Measurements from ENCODE around the gene ETNK2. TPM values are rescaled to one million over a fixed set of nuclear protein-coding genes. Genes with fewer than 3 reads are reported as not detected.

The ETNK2 gene
- total RNA-seq, 2 experiments from 2014 or later, result 1.9 TPM; not detected in 1

GRCh38 chr1:204186597-204186996 lies 34.8 kb upstream of the ETNK2 start:
- H3K79me2 ChIP-seq (ENCODE audit: insufficient read depth, low read depth, low read length), result no peaks in the 10 kb centered on the region
- no peaks in the 10 kb centered on the region for H3K9me3 ChIP-seq (ENCODE audit: low read length)
- TF ChIP-seq CTCF (conservative IDR thresholded peaks at IDR 0.05; ENCODE audit: low read length), result no peak
- TF ChIP-seq EZH2phosphoT487 (IDR thresholded peaks at IDR 0.05; ENCODE audit: borderline replicate concordance, low read depth, low read length), result no peak
- H3K4me2 ChIP-seq (ENCODE audit: low read length), result no peak overlapping the region
- no TSS peak for BruUV-seq (replicated peaks)
- no peak overlapping the region for H3K4me3 ChIP-seq (ENCODE audit: low read depth, low read length, poor library complexity, severe bottlenecking)
- no peak overlapping the region for H2AFZ ChIP-seq (ENCODE audit: low read length)
- POLR2A ChIA-PET, result no interaction called here
- CTCF ChIA-PET (ENCODE audit: unreplicated experiment), result no interaction called here
- no peak overlapping the region for H3K27ac ChIP-seq (ENCODE audit: low read depth, low read length, poor library complexity, severe bottlenecking)
- intact Hi-C loops (cut with micrococcal nuclease; ENCODE audit: unreplicated experiment), result no loop called here
- H3K36me3 ChIP-seq (ENCODE audit: insufficient read depth, low read length), result no peaks in the 10 kb centered on the region
- H3K9me2 ChIP-seq (ENCODE audit: insufficient read depth, low read length), result no peaks in the 10 kb centered on the region
- H4K20me1 ChIP-seq (ENCODE audit: insufficient read depth, low read length), result no peaks in the 10 kb centered on the region
- DNase-seq (ENCODE audit: low spot score), result no peak
- no peaks in the 10 kb centered on the region for H3K4me1 ChIP-seq (ENCODE audit: insufficient read depth, low read length, poor library complexity, severe bottlenecking)

- H3K4me2 ChIP-seq (ENCODE audit: low read length), result no peak overlapping the region
These were observed 29.3 kb upstream of the ETNK2 start for GRCh38 chr1:204181116-204181515.

More at GRCh38 chr1:204181116-204181515, 29.3 kb upstream of the ETNK2 start:
- Histone ChIP-seq H3K79me2 (ENCODE audit: insufficient read depth, low read depth, low read length) (no peaks in the 10 kb centered on the region), H2AFZ (ENCODE audit: low read length) (no peak overlapping the region), H4K20me1 (ENCODE audit: insufficient read depth, low read length) (no peaks in the 10 kb centered on the region), H3K4me1 (ENCODE audit: insufficient read depth, low read length, poor library complexity, severe bottlenecking) (no peaks in the 10 kb centered on the region), H3K9me3 (ENCODE audit: low read length) (no peaks in the 10 kb centered on the region), H3K4me3 (ENCODE audit: low read depth, low read length, poor library complexity, severe bottlenecking) (no peak overlapping the region), H3K36me3 (ENCODE audit: insufficient read depth, low read length) (no peaks in the 10 kb centered on the region), H3K9me2 (ENCODE audit: insufficient read depth, low read length) (no peaks in the 10 kb centered on the region), H3K27ac (ENCODE audit: low read depth, low read length, poor library complexity, severe bottlenecking) (no peak overlapping the region)
- no TSS peak for BruUV-seq (replicated peaks)
- intact Hi-C loops (cut with micrococcal nuclease; ENCODE audit: unreplicated experiment), result no loop called here
- ChIA-PET CTCF (ENCODE audit: unreplicated experiment) (no interaction called here), POLR2A (no interaction called here)
- no peak for DNase-seq (ENCODE audit: low spot score)
- TF ChIP-seq EZH2phosphoT487 (IDR thresholded peaks at IDR 0.05; ENCODE audit: borderline replicate concordance, low read depth, low read length), result no peak
- TF ChIP-seq CTCF (conservative IDR thresholded peaks at IDR 0.05; ENCODE audit: low read length), result no peak

Measured in OCI-LY7 (cell line).